IPS-18a (cell line): ENCODE data around the gene RPS27A.
"Not testable (repeated sequence)": the region's sequence is repeated elsewhere in the genome, so short reads cannot be mapped to it uniquely, and the experiment has no call there.

ENCODE experiments used
- H3K27ac ChIP-seq: one replicate; pipeline ENCODE4 v1.5.1; 2013; ENCODE audit warnings: low read length
- H3K27me3 ChIP-seq: one replicate; pipeline ENCODE4 v1.6.1; 2013; ENCODE audit warnings: mild to moderate bottlenecking, low read length; ENCODE audit not compliant: control insufficient read depth, insufficient read depth
- H3K36me3 ChIP-seq: one replicate; pipeline ENCODE4 v1.6.1; 2013; ENCODE audit warnings: low read depth, low read length; ENCODE audit not compliant: control insufficient read depth
- H3K4me1 ChIP-seq: one replicate; pipeline ENCODE4 v1.6.1; 2013; ENCODE audit warnings: low read depth, low read length; ENCODE audit not compliant: control insufficient read depth
- H3K4me3 ChIP-seq: one replicate; pipeline ENCODE4 v1.5.1; 2013; ENCODE audit warnings: low read length
- H3K9ac ChIP-seq: one replicate; pipeline ENCODE4 v1.6.1; 2013; ENCODE audit warnings: mild to moderate bottlenecking, low read length, moderate library complexity
- H3K9me3 ChIP-seq: one replicate; pipeline ENCODE4 v1.6.1; 2013; ENCODE audit warnings: low read depth, low read length; ENCODE audit not compliant: control insufficient read depth

RPS27A gene

GRCh38 chr2:55242617-55243016 is 10.1 kb downstream of the RPS27A start:
- Histone ChIP-seq H3K36me3 (peaks cover 10% of the 10 kb centered on the region), H3K4me1 (no peaks in the 10 kb centered on the region)

GRCh38 chr2:55245411-55245810 is 12.9 kb downstream of the RPS27A start:
- H3K36me3 ChIP-seq, result peaks cover 15% of the 10 kb centered on the region
- H3K4me1 ChIP-seq, result no peaks in the 10 kb centered on the region
- H3K9ac ChIP-seq, result no peak overlapping the region

More at GRCh38 chr2:55242617-55243016, 10.1 kb downstream of the RPS27A start:
- H3K9me3 ChIP-seq, result no peaks in the 10 kb centered on the region
- no peaks in the 10 kb centered on the region for H3K27me3 ChIP-seq
- H3K27ac ChIP-seq, result no peak overlapping the region
- H3K4me3 ChIP-seq, result no peak overlapping the region
- H3K9ac ChIP-seq, result no peak overlapping the region

GRCh38 chr2:55247025-55247424 is 14.5 kb downstream of the RPS27A start:
- Histone ChIP-seq H3K9me3 (no peaks in the 10 kb centered on the region), H3K36me3 (peaks cover 16% of the 10 kb centered on the region)

More at GRCh38 chr2:55245411-55245810, 12.9 kb downstream of the RPS27A start:
- H3K27me3 ChIP-seq, result no peaks in the 10 kb centered on the region
- H3K9me3 ChIP-seq, result no peaks in the 10 kb centered on the region
- H3K4me3 ChIP-seq, result no peak overlapping the region
- no peak overlapping the region for H3K27ac ChIP-seq

GRCh38 chr2:55252832-55253231 is 20.3 kb downstream of the RPS27A start:
- Histone ChIP-seq H3K9me3 (no peaks in the 10 kb centered on the region), H3K36me3 (peaks cover 24% of the 10 kb centered on the region)

More at GRCh38 chr2:55247025-55247424, 14.5 kb downstream of the RPS27A start:
- H3K9ac ChIP-seq, result no peak overlapping the region
- no peaks in the 10 kb centered on the region for H3K27me3 ChIP-seq
- no peaks in the 10 kb centered on the region for H3K4me1 ChIP-seq
- no peak overlapping the region for H3K4me3 ChIP-seq
- H3K27ac ChIP-seq, result no peak overlapping the region

GRCh38 chr2:55259586-55259985 is 27.1 kb downstream of the RPS27A start:
- not testable (repeated sequence) for H3K4me1 ChIP-seq, H3K4me3 ChIP-seq, H3K9ac ChIP-seq, H3K27me3 ChIP-seq, H3K9me3 ChIP-seq, H3K27ac ChIP-seq
- H3K36me3 ChIP-seq, result peaks cover 30% of the 10 kb centered on the region

More at GRCh38 chr2:55252832-55253231, 20.3 kb downstream of the RPS27A start:
- Histone ChIP-seq H3K27ac (no peak overlapping the region), H3K4me3 (no peak overlapping the region), H3K27me3 (no peaks in the 10 kb centered on the region), H3K4me1 (no peaks in the 10 kb centered on the region), H3K9ac (no peak overlapping the region)

- H3K9me3 ChIP-seq, result no peaks in the 10 kb centered on the region
- peak overlapping the region; percentile 89 for H3K4me3 ChIP-seq
- H3K4me1 ChIP-seq, result peaks cover 3% of the 10 kb centered on the region
- H3K27ac ChIP-seq, result peak overlapping the region; percentile 15
- no peaks in the 10 kb centered on the region for H3K27me3 ChIP-seq
- H3K9ac ChIP-seq, result peak overlapping the region; percentile 82
- H3K36me3 ChIP-seq, result peaks cover 12% of the 10 kb centered on the region
These were observed 35.9 kb downstream of the RPS27A start for GRCh38 chr2:55268288-55268906.

DNA sequence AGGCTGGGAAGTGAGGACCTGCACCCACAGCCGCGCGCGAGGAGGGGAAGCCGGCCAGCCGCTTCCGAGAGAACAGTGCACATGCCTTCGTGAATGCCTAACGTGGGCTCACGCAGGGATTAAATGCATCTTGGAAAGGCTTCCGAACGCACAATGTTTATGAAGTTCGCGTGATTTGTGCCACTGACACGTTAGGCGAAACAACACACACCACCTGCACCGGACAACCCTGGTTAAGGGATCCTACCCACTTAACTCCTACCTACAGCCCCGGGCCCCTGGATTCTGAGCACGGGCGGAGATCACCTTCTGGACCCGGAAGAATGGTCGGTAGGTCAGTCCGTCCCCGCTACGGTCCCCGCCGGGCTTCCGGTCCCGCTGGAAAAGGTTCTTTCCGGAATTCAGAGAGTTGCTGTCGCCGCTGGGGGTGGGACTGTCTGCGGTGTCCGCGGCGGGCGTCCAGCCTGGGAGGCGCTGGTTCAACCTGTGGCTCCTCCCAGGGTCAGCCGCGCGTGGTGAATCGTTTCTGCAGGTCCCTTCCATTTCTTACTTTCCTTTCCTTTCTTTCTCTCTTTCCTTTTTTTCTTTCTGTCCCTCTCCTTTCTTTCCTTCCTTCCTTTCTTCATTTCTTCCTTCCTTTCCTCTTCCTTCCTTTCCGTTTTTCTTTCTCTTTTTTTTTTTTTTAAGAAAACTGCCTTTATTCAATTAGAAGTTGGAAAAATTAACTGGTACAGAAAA is 36.6 kb downstream of the RPS27A start, which contains the start of gene MTIF2:
MTIF2 (minus strand) TSS at position 325 of the 738 bp plus-strand sequence. CDS start 5,373 bp downstream, outside the sequence.
- Histone ChIP-seq H3K4me3 (peak within 1 kb of the TSS; percentile 89), H3K9me3 (no peaks in the 10 kb centered on the region), H3K27ac (peak within 1 kb of the TSS; percentile 35), H3K4me1 (peaks cover 3% of the 10 kb centered on the region), H3K36me3 (peaks cover 5% of the 10 kb centered on the region), H3K27me3 (no peaks in the 10 kb centered on the region), H3K9ac (peak within 1 kb of the TSS; percentile 82)

GRCh38 chr2:55269645-55269990 is 37.1 kb downstream of the RPS27A start:
- Histone ChIP-seq H3K9ac (peak overlapping the region; percentile 82), H3K4me3 (peak overlapping the region; percentile 89), H3K4me1 (peaks cover 3% of the 10 kb centered on the region), H3K27ac (peak overlapping the region; percentile 35), H3K27me3 (no peaks in the 10 kb centered on the region), H3K9me3 (no peaks in the 10 kb centered on the region), H3K36me3 (no peaks in the 10 kb centered on the region)

GRCh38 chr2:55274346-55274745 is 41.9 kb downstream of the RPS27A start:
- peaks cover 11% of the 10 kb centered on the region for H3K4me1 ChIP-seq
- H3K36me3 ChIP-seq, H3K27ac ChIP-seq, H3K27me3 ChIP-seq, H3K9ac ChIP-seq, H3K4me3 ChIP-seq, H3K9me3 ChIP-seq: not testable (repeated sequence)

DNA sequence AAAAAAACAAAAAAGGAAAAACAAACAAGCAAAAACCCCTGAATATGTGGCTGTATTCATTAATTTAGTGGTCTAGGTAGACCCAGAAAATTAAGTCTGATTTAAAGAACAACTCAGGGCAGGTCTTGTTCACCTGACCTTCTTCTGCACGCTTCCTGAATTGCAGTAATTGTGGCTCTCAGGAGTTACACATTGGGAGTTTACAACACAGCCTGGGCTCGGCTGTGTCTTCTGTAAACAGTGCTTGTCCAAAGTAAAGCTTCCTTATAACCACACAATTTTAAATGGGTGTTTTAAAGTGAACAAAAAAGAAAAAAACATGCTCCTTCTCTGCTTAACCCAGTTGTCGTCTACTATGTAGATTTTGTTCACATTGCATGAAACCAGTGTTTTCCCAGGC is 44.8 kb downstream of the RPS27A start:
- Histone ChIP-seq H3K9ac (no peak overlapping the region), H3K4me3 (no peak overlapping the region), H3K27ac (no peak overlapping the region), H3K27me3 (no peaks in the 10 kb centered on the region), H3K4me1 (peaks cover 21% of the 10 kb centered on the region), H3K9me3 (no peaks in the 10 kb centered on the region), H3K36me3 (no peaks in the 10 kb centered on the region)

GRCh38 chr2:55279214-55279835 is 46.8 kb downstream of the RPS27A start:
- peak overlapping the region; percentile 69 for H3K27ac ChIP-seq
- not testable (repeated sequence) for H3K36me3 ChIP-seq, H3K9me3 ChIP-seq, H3K27me3 ChIP-seq
- peak overlapping the region; percentile 48 for H3K9ac ChIP-seq
- H3K4me3 ChIP-seq, result peak overlapping the region; percentile 12
- peaks cover 21% of the 10 kb centered on the region for H3K4me1 ChIP-seq
